SK-N-SH (cell line): Measurements from ENCODE around the gene SIM2.

Experiments
- CTCF ChIP-seq: fragments of 200-600 bp; sonication (generic); IDR thresholded peaks from 2 replicates; pipeline ENCODE4 v1.6.1; 2017; ENCODE audit warnings: antibody characterized with exemption, mild to moderate bottlenecking, moderate library complexity
- FOXJ3 ChIP-seq: sonication (generic); formaldehyde crosslinking; IDR thresholded peaks from 2 replicates; pipeline ENCODE4 v1.5.1; 2020; ENCODE audit warnings: mild to moderate bottlenecking, missing genetic modification reagents
- MAX ChIP-seq: IDR thresholded peaks from 2 replicates; pipeline ENCODE4 v1.4.0; 2012; ENCODE audit warnings: low read depth
- NFIC ChIP-seq: IDR thresholded peaks from 2 replicates; pipeline ENCODE4 v1.4.0; 2012; ENCODE audit warnings: borderline replicate concordance
- POLR2AphosphoS5 ChIP-seq: IDR thresholded peaks from 2 replicates; pipeline ENCODE4 v1.6.1; 2012; ENCODE audit warnings: low read depth, low read length
- RAD21 ChIP-seq: IDR thresholded peaks from 2 replicates; pipeline ENCODE4 v1.6.1; 2012; ENCODE audit warnings: mild to moderate bottlenecking, low read length
- USF2 ChIP-seq: fragments of 150-350 bp; IDR thresholded peaks from 2 replicates; pipeline ENCODE4 v1.6.1; 2017; ENCODE audit warnings: antibody characterized with exemption, low read length, low read depth, borderline replicate concordance

- TF ChIP-seq CTCF (no peak), FOXJ3 (CRISPR knock-in tag) (no peak), RAD21 (no peak), USF2 (no peak), NFIC (no peak), POLR2AphosphoS5 (no peak), MAX (no peak)
Measured at GRCh38 chr21:36704958-36705678, 6.2 kb downstream of the SIM2 start.
